ENCODE measurements around the gene CNOT11.

CNOT11 gene

GRCh38 chr2:101272045-101272784, 19.5 kb downstream of the CNOT11 start:
- peak overlapping the region in 1 of 21 experiments; percentile 19 for H3K27ac ChIP-seq
- H3K4me3 ChIP-seq = no peak overlapping the region

GRCh38 chr2:101273056-101273455, 20.4 kb downstream of the CNOT11 start:
- H3K27ac ChIP-seq = no peak overlapping the region
- no peak overlapping the region for H3K4me3 ChIP-seq

- no peak overlapping the region for H3K4me3 ChIP-seq
- H3K27ac ChIP-seq = no peak overlapping the region
These were observed 21.5 kb downstream of the CNOT11 start for GRCh38 chr2:101274142-101274541.

GRCh38 chr2:101277111-101277510, 24.4 kb downstream of the CNOT11 start:
- Histone ChIP-seq H3K4me3 (no peak overlapping the region), H3K27ac (no peak overlapping the region)

GRCh38 chr2:101278925-101279324, 26.2 kb downstream of the CNOT11 start:
- H3K27ac ChIP-seq = no peak overlapping the region
- H3K4me3 ChIP-seq = no peak overlapping the region

- Histone ChIP-seq H3K27ac (no peak overlapping the region), H3K4me3 (no peak overlapping the region)
These were observed 28.8 kb downstream of the CNOT11 start for GRCh38 chr2:101281482-101281881.

- Histone ChIP-seq H3K27ac (no peak overlapping the region), H3K4me3 (no peak overlapping the region)
These were observed 30.3 kb downstream of the CNOT11 start for GRCh38 chr2:101282980-101283379.

- Histone ChIP-seq H3K27ac (no peak overlapping the region), H3K4me3 (no peak overlapping the region)
These were observed 34.0 kb downstream of the CNOT11 start for GRCh38 chr2:101286684-101287083.

- Histone ChIP-seq H3K27ac (no peak overlapping the region), H3K4me3 (no peak overlapping the region)
These were observed 34.6 kb downstream of the CNOT11 start for GRCh38 chr2:101287303-101287702.

- H3K4me3 ChIP-seq = no peak overlapping the region
- no peak overlapping the region for H3K27ac ChIP-seq
These were observed 38.0 kb downstream of the CNOT11 start for GRCh38 chr2:101290711-101291110.

GRCh38 chr2:101291973-101292372, 39.3 kb downstream of the CNOT11 start:
- H3K4me3 ChIP-seq = no peak overlapping the region
- H3K27ac ChIP-seq = no peak overlapping the region

GRCh38 chr2:101293544-101293943, 40.9 kb downstream of the CNOT11 start:
- Histone ChIP-seq H3K4me3 (no peak overlapping the region), H3K27ac (no peak overlapping the region)

GRCh38 chr2:101294861-101295260, 42.2 kb downstream of the CNOT11 start:
- H3K27ac ChIP-seq = no peak overlapping the region

GRCh38 chr2:101295895-101296294, 43.2 kb downstream of the CNOT11 start:
- no peak overlapping the region for H3K4me3 ChIP-seq
- peak overlapping the region in 1 of 21 experiments; percentile 37 for H3K27ac ChIP-seq

More at GRCh38 chr2:101294861-101295260, 42.2 kb downstream of the CNOT11 start:
- no peak overlapping the region for H3K4me3 ChIP-seq

- Histone ChIP-seq H3K27ac (peak overlapping the region in 2 of 21 experiments; percentile 28 to 37), H3K4me3 (no peak overlapping the region)
These were observed 43.7 kb downstream of the CNOT11 start for GRCh38 chr2:101296371-101296770.

GRCh38 chr2:101297383-101297782, 44.7 kb downstream of the CNOT11 start:
- peak overlapping the region in 2 of 21 experiments; percentile 22 to 28 for H3K27ac ChIP-seq

GRCh38 chr2:101299604-101300003, 46.9 kb downstream of the CNOT11 start:
- H3K4me3 ChIP-seq = no peak overlapping the region
- H3K27ac ChIP-seq = peak overlapping the region in 1 of 21 experiments; percentile 13

More at GRCh38 chr2:101297383-101297782, 44.7 kb downstream of the CNOT11 start:
- H3K4me3 ChIP-seq = no peak overlapping the region

- Histone ChIP-seq H3K27ac (no peak overlapping the region), H3K4me3 (no peak overlapping the region)
These were observed 47.5 kb downstream of the CNOT11 start for GRCh38 chr2:101300164-101300563.

- Histone ChIP-seq H3K27ac (peak overlapping the region in 3 of 21 experiments; percentile 11 to 35 (median 16)), H3K4me3 (no peak overlapping the region)
These were observed 48.1 kb downstream of the CNOT11 start for GRCh38 chr2:101300836-101301235.

- H3K27ac ChIP-seq = no peak overlapping the region
- no peak overlapping the region for H3K4me3 ChIP-seq
These were observed 49.3 kb downstream of the CNOT11 start for GRCh38 chr2:101302016-101302415.

GRCh38 chr2:101303688-101304087, 51.0 kb downstream of the CNOT11 start:
- H3K4me3 ChIP-seq = no peak overlapping the region
- H3K27ac ChIP-seq = no peak overlapping the region

- peak overlapping the region in 4 of 7 experiments; percentile 8 to 95 (median 82) for H3K4me3 ChIP-seq
- peak overlapping the region in 10 of 21 experiments; percentile 17 to 99 (median 85) for H3K27ac ChIP-seq
These were observed 52.3 kb downstream of the CNOT11 start for GRCh38 chr2:101305035-101305434.
